ENCODE measurements around the gene DUSP2.
"Not testable (repeated sequence)": the region's sequence is repeated elsewhere in the genome, so short reads cannot be mapped to it uniquely, and the experiment has no call there.

Gene DUSP2

GRCh38 chr2:96161898-96162297 lies 16.7 kb upstream of the DUSP2 start:
- DNase-seq = peak in 1 of 2 donors; percentile 49

- DNase-seq = not testable (repeated sequence)
Observed at GRCh38 chr2:96160366-96160765, 15.1 kb upstream of the DUSP2 start.

GRCh38 chr2:96159084-96159830 lies 14.0 kb upstream of the DUSP2 start:
- DNase-seq = peak in 1 of 2 donors; percentile 51

GRCh38 chr2:96158554-96158940 lies 13.3 kb upstream of the DUSP2 start:
- no peak for DNase-seq

- DNase-seq = peak; percentile 75 to 80
Observed at GRCh38 chr2:96157649-96158553, 12.7 kb upstream of the DUSP2 start.

- no peak for DNase-seq
Observed at GRCh38 chr2:96156926-96157648, 11.8 kb upstream of the DUSP2 start.

GRCh38 chr2:96156011-96156820 lies 11.0 kb upstream of the DUSP2 start:
- peak in 1 of 2 donors; percentile 51 for DNase-seq

- no peak for DNase-seq
Observed at GRCh38 chr2:96154506-96155380, 9.5 kb upstream of the DUSP2 start.

GRCh38 chr2:96153991-96154431 lies 8.8 kb upstream of the DUSP2 start:
- DNase-seq = no peak

- DNase-seq = no peak
Observed at GRCh38 chr2:96153291-96153713, 8.1 kb upstream of the DUSP2 start.

- no peak for DNase-seq
Observed at GRCh38 chr2:96152304-96153161, 7.3 kb upstream of the DUSP2 start.

- no peak for DNase-seq
Observed at GRCh38 chr2:96151595-96152303, 6.5 kb upstream of the DUSP2 start.

GRCh38 chr2:96150791-96151594 lies 5.8 kb upstream of the DUSP2 start:
- DNase-seq = no peak

GRCh38 chr2:96150007-96150640 lies 4.9 kb upstream of the DUSP2 start:
- no peak for DNase-seq

- DNase-seq = peak; percentile 97 to 98
Observed at GRCh38 chr2:96148410-96149217, 3.4 kb upstream of the DUSP2 start.

- DNase-seq = peak in 1 of 2 donors; percentile 31
Observed at GRCh38 chr2:96147593-96148201, 2.5 kb upstream of the DUSP2 start.
